Measurements from ENCODE around the gene XRCC3. TPM values are rescaled to one million over a fixed set of nuclear protein-coding genes. Genes with fewer than 3 reads are reported as not detected.

The XRCC3 gene
- total and polyA plus RNA-seq, 2 of the 8 experiments (the other 6 are each of a cell fraction or from before 2014, with no cell fraction given): 36.9 to 41.8 TPM

GRCh38 chr14:103725739-103726395, 10.6 kb upstream of the XRCC3 start (continued):
- TF ChIP-seq SP1 (IDR thresholded peaks at IDR 0.05; ENCODE audit: low read depth, low read length) (no peak), KDM5A (IDR thresholded peaks at IDR 0.05; ENCODE audit: low read length) (no peak)

Data from H1 (cell line).